GM12878 (cell line): ENCODE measurements around the gene TSPAN16. TPM values are rescaled to one million over a fixed set of nuclear protein-coding genes. Genes with fewer than 3 reads are reported as not detected.
"Not testable (repeated sequence)": the region's sequence is repeated elsewhere in the genome, so short reads cannot be mapped to it uniquely, and the experiment has no call there.

Experiments
- ATAC-seq: fragments of 200-7000 bp; cut with Tn5 transposase; 3 replicates; pipeline ENCODE4 v1.9.1; 2020; ENCODE audit warnings: mild to moderate bottlenecking, moderate library complexity
- BruUV-seq: library from RNA; stranded (reverse); fragments of 400-500 nt; replicated peaks from 2 replicates; lab custom pipeline; 2021; lab: Mats Ljungman, UMichigan
- CTCF ChIA-PET: fragments of 300-600 bp; sonication (Branson Sonifier 250); formaldehyde crosslinking; extraction: SDS; loops from one replicate; lab custom pipeline; 2021; ENCODE audit warnings: inconsistent platforms; lab: Yijun Ruan, JAX
- POLR2A ChIA-PET: fragments of 350-600 bp; formaldehyde crosslinking; extraction: SDS; loops from one replicate; lab custom pipeline; 2021; ENCODE audit warnings: inconsistent platforms; lab: Charles Lee
- RAD21 ChIA-PET: fragments of 300-600 bp; sonication (Branson Sonifier 250); formaldehyde crosslinking; loops from one replicate; lab custom pipeline; 2023; ENCODE audit warnings: antibody characterized with exemption; ENCODE audit not compliant: unreplicated experiment; lab: Charles Lee
- SMC1A ChIA-PET: fragments of 300-600 bp; sonication (Branson Sonifier 250); formaldehyde crosslinking; loops from one replicate; lab custom pipeline; 2023; ENCODE audit not compliant: unreplicated experiment, uncharacterized antibody; lab: Charles Lee
- DNase-seq: peaks from one replicate; pipeline ENCODE4 v3.0.0-alpha.2; 2011; ENCODE audit warnings: low read depth, low spot score
- FAIRE-seq: peaks from 3 replicates; lab custom pipeline; 2011; peaks lifted over from hg19 to GRCh38; lab: Jason Lieb, UNC
- H2AFZ ChIP-seq: 2 replicates; pipeline ENCODE4 v1.6.0; 2011; ENCODE audit warnings: low read depth, low read length, control low read depth; ENCODE audit not compliant: control insufficient read depth
- H3K27ac ChIP-seq: 2 replicates; pipeline ENCODE4 v1.5.1; 2011; ENCODE audit warnings: control low read depth; ENCODE audit not compliant: control insufficient read depth, insufficient read depth
- H3K27me3 ChIP-seq, 2 experiments: replicated peaks in 1 of 2; 2 replicates each; pipeline versions ENCODE4 v1.6.0 to v1.6.1; 2011; ENCODE audit warnings: low read length in 1 of 2; ENCODE audit not compliant: control insufficient read depth in 2 of 2, insufficient read depth in 2 of 2
- H3K36me3 ChIP-seq, 2 experiments: 2 replicates each; pipeline ENCODE4 v1.5.1; 2011; ENCODE audit warnings: low read length in 1 of 2; ENCODE audit not compliant: control insufficient read depth in 2 of 2, insufficient read depth in 2 of 2
- H3K4me1 ChIP-seq: 2 replicates; pipeline ENCODE4 v1.6.1; 2011; ENCODE audit warnings: mild to moderate bottlenecking, low read length, moderate library complexity, mixed read lengths; ENCODE audit not compliant: control insufficient read depth, insufficient read depth
- H3K4me2 ChIP-seq: 2 replicates; pipeline ENCODE4 v1.6.0; 2011; ENCODE audit warnings: control low read depth; ENCODE audit not compliant: control insufficient read depth, insufficient read depth
- H3K4me3 ChIP-seq: fragments of 200-600 bp; sonication (generic); 2 replicates; pipeline ENCODE4 v1.5.1; 2016
- H3K79me2 ChIP-seq: 2 replicates; pipeline ENCODE4 v1.6.0; 2011; ENCODE audit warnings: low read length; ENCODE audit not compliant: control insufficient read depth, insufficient read depth
- H3K9ac ChIP-seq: 2 replicates; pipeline ENCODE4 v1.8.0; 2011; ENCODE audit warnings: low read length, control low read depth, mixed read lengths; ENCODE audit not compliant: control insufficient read depth, insufficient read depth
- H3K9me3 ChIP-seq: replicated peaks from 3 replicates; pipeline ENCODE4 v1.5.1; 2011; ENCODE audit warnings: mild to moderate bottlenecking, low read length; ENCODE audit not compliant: control insufficient read depth, insufficient read depth
- H4K20me1 ChIP-seq: 2 replicates; pipeline ENCODE4 v1.6.0; 2011; ENCODE audit not compliant: control insufficient read depth, insufficient read depth
- ATF3 ChIP-seq: IDR thresholded peaks from 2 replicates; pipeline ENCODE4 v1.6.1; 2011; ENCODE audit warnings: low read depth, mild to moderate bottlenecking, low read length, moderate library complexity, borderline replicate concordance; ENCODE audit errors: extremely low read depth
- CHD4 ChIP-seq: fragments of 200-600 bp; sonication (generic); IDR thresholded peaks from 2 replicates; pipeline ENCODE4 v1.6.1; 2016; ENCODE audit warnings: mild to moderate bottlenecking
- IKZF1 ChIP-seq: fragments of 450-650 bp; conservative IDR thresholded peaks from 2 replicates; pipeline ENCODE4 v1.6.1; 2017; ENCODE audit warnings: antibody characterized with exemption, mild to moderate bottlenecking
- IKZF2 ChIP-seq, 2 experiments: fragments of 450-650 bp; IDR thresholded peaks; 2 replicates each; pipeline ENCODE4 v1.6.1; 2017; ENCODE audit warnings: mild to moderate bottlenecking in 2 of 2, moderate library complexity in 2 of 2
- JUNB ChIP-seq: IDR thresholded peaks from 2 replicates; pipeline ENCODE4 v1.6.1; 2016; ENCODE audit warnings: antibody characterized with exemption, mild to moderate bottlenecking
- NBN ChIP-seq: fragments of 450-650 bp; IDR thresholded peaks from 2 replicates; pipeline ENCODE4 v1.6.1; 2016
- RAD21 ChIP-seq: IDR thresholded peaks from 2 replicates; pipeline ENCODE4 v1.6.1; 2011; ENCODE audit warnings: mild to moderate bottlenecking, low read depth, low read length, moderate library complexity; ENCODE audit not compliant: insufficient read depth
- SPI1 ChIP-seq: IDR thresholded peaks from 2 replicates; pipeline ENCODE4 v1.6.1; 2011; ENCODE audit warnings: low read depth, mild to moderate bottlenecking, low read length, moderate library complexity, borderline replicate concordance; ENCODE audit not compliant: insufficient read depth
- WGBS: methylation state at CpG from one replicate; pipeline ENCODE4 v1.1.6; 2016; ENCODE audit warnings: low lambda C conversion rate; ENCODE audit not compliant: insufficient replicate concordance, insufficient coverage; ENCODE audit errors: missing lambda C conversion rate; 5-methylcytosine and 5-hydroxymethylcytosine counted together
- in situ Hi-C: fragments of 300-500 bp; cut with MboI; formaldehyde crosslinking; loops from 9 replicates; pipeline ENCODE4 v1.14.3; 2018; ENCODE audit warnings: mixed read lengths
- intact Hi-C: fragments of 100-400 bp; cut with micrococcal nuclease; formaldehyde crosslinking; loops from one replicate; pipeline ENCODE4 v1.14.2; 2022; ENCODE audit not compliant: unreplicated experiment
- polyA plus RNA-seq, 11 experiments: library from polyadenylated mRNA; depleted of rRNA in 4 of 11; unstranded in 6 of 11; stranded (reverse) in 5 of 11; fragments of >200 nt; fragmentation: Nextera tagmentation in 4 of 11; fragmentation: Illumina TruSeq in 1 of 11; extraction: Ambion mirVana in 4 of 11; extraction: Trizol in 1 of 11; gene quantifications; 1 replicate in 1 of 11; 2 replicates in 10 of 11; pipeline versions ENCODE4 v1.2.1 to v1.2.3, GENCODE V29; 2011 to 2016; ENCODE audit warnings: inconsistent platforms in 2 of 11, missing spikeins in 2 of 11, low read depth in 1 of 11
- total RNA-seq, 4 experiments: library from RNA; depleted of rRNA in 3 of 4; stranded (reverse); fragments of >200 nt in 3 of 4; fragmentation: Illumina TruSeq in 1 of 4; extraction: Trizol in 1 of 4; gene quantifications; 2 replicates each; pipeline versions ENCODE4 v1.2.1 to v1.2.3, GENCODE V29; 2013 to 2021

Gene TSPAN16
- total and polyA plus RNA-seq, 10 of the 15 experiments (the other 5 are each of a cell fraction or from before 2014, with no cell fraction given) = not detected

GRCh38 chr19:11306337-11306736 is 10.4 kb downstream of the TSPAN16 start:
- ChIA-PET RAD21 (interaction anchor here (0.9 kb wide), 1 partner anchor 27 kb away, joined by 3 read pairs; no protein-coding TSS in a partner anchor), CTCF (interaction anchor here (1.3 kb wide), 1 partner anchor 71 kb away, joined by 4 read pairs; no protein-coding TSS in a partner anchor), SMC1A (no interaction called here), POLR2A (no interaction called here)
- Histone ChIP-seq H4K20me1 (no peaks in the 10 kb centered on the region), H2AFZ (no peak overlapping the region), H3K27ac (no peak overlapping the region), H3K4me1 (no peaks in the 10 kb centered on the region), H3K9me3 (no peaks in the 10 kb centered on the region), H3K9ac (no peak overlapping the region), H3K36me3 (no peaks in the 10 kb centered on the region), H3K27me3 (no peaks in the 10 kb centered on the region), H3K4me3 (no peak overlapping the region), H3K4me2 (no peak overlapping the region), H3K79me2 (no peaks in the 10 kb centered on the region)
- DNase-seq (no peak), ATAC-seq (no peak), FAIRE-seq (no peak)
- TF ChIP-seq ATF3 = no peak
- TF ChIP-seq JUNB = no peak
- TF ChIP-seq RAD21 = no peak
- 60% methylated on average over 9 of the region's 9 CpGs for WGBS
- intact Hi-C loops = no loop called here
- no TSS peak for BruUV-seq
- in situ Hi-C loops = no loop called here

GRCh38 chr19:11320278-11320995 is 24.5 kb downstream of the TSPAN16 start:
- not testable (repeated sequence) for FAIRE-seq, H3K4me2 ChIP-seq

More at GRCh38 chr19:11320278-11320995, 24.5 kb downstream of the TSPAN16 start:
- intact Hi-C loops, DNase-seq, ATAC-seq, H3K9ac ChIP-seq, H3K4me3 ChIP-seq, H4K20me1 ChIP-seq, BruUV-seq, H3K27me3 ChIP-seq, in situ Hi-C loops, H3K36me3 ChIP-seq, H2AFZ ChIP-seq, H3K79me2 ChIP-seq, H3K9me3 ChIP-seq: not testable (repeated sequence)
- ChIA-PET CTCF (interaction anchor here (0.5 to 1.0 kb wide), 3 partner anchors 31 to 199 kb away, joined by 4 read pairs; no protein-coding TSS in a partner anchor), RAD21 (interaction anchor here (0.6 kb wide), 1 partner anchor 1612 kb away, joined by 3 read pairs; no protein-coding TSS in a partner anchor), POLR2A (interaction anchor here (0.7 to 2.9 kb wide), 4 partner anchors 8 to 448 kb away, joined by 3 to 14 read pairs (median 4); no protein-coding TSS in a partner anchor), SMC1A (interaction anchor here (0.6 to 1.5 kb wide), 4 partner anchors 26 to 131 kb away, joined by 3 to 6 read pairs (median 4); partner anchors contain the start of genes CCDC159 and TMEM205)
- 53% methylated on average over 8 of the region's 9 CpGs for WGBS
- peaks cover 67% of the 10 kb centered on the region for H3K4me1 ChIP-seq
- TF ChIP-seq IKZF2 (IDR thresholded peaks at IDR 0.05) (peak in 1 of 2 experiments; percentile 26; a peak in 1 of 4 replicates), IKZF1 (0 out of 2 replicates have a peak, but pooled peaks have one; percentile 17), SPI1 (peak; percentile 37; the same call in 1 of the 2 replicates), NBN (0 out of 2 replicates have a peak, but pooled peaks have one; percentile 47), CHD4 (0 out of 2 replicates have a peak, but pooled peaks have one; percentile 29)
- peak overlapping the region; percentile 16; the same call in 1 of the 2 replicates for H3K27ac ChIP-seq
